ENCODE results near the gene FAM83B.

Gene FAM83B

DNA sequence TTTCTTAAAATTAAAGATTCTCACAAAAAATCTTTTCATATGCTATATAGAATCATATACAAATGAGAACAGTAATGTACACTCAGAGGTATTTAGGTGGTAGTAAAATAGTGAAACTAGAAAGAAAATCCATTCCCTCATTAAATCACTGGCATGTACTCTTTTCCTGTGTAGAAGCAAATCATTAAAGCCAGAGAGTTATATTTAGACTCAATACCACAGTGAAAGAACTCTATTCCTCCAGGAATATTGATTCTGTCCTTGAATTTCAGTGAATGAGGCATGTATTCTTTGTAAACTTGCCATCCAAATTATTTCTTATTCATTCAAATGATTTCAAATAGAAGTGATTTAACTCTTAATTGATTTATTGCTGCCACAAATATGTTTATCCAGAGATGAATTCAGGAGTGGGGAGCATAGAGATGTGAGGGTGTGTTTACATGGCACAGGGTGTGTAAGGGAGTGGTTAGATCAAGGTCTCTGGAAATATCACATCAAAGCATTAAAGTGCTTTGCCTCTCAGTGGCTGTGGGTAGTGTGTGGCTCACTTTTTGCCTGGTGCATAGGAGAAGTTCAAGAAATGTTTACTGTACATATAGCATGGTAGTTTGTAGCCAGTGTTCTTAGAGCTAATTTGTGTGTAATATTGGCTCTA lies 141.2 kb downstream of the FAM83B start:
- no peak for DNase-seq

DNA sequence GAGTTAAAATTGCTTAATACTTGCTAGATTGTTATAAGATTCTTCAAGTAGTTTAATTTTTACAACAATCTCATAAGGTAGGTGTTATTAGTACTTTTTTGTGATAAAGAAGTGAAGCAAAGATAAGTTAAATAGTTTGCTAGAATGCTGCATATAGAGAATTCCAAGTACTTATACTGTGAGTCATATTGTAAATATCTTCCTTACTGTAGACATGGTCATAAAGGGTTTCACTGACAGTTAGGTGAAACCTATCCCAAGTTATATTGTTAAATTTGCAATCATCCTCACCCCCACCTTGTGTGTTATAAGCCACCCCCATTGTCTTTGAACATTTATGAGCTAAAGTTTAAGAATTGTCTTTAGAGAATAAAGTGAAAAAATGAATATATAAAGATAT lies 142.0 kb downstream of the FAM83B start:
- DNase-seq, result peak; percentile 48

DNA sequence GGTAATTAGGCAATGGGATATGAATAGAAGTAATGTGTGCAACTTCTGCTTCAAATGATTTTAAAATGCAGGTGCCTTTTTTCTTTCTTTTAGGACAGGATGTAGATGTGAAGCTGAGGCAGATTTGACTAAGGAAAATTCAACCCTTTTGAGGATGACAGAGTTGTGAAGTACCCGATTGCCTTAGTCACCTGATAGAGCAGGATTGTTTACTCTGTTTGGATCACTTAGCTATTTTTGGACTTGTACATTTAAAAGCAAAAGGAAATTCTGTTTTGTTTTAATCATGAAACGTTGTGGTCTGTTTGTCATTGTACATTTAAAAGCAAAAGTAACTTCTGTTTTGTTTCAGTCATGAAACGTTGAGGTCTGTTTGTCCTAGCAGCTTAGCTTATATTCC lies 143.4 kb downstream of the FAM83B start:
- DNase-seq, result peak; percentile 50
